ENCODE data around the gene PHEX. TPM values are rescaled to one million over a fixed set of nuclear protein-coding genes. Genes with fewer than 3 reads are reported as not detected.

Gene PHEX
- total RNA-seq, 6 experiments from 2014 or later: 0.05 to 0.10 (median 0.07) TPM

DNA sequence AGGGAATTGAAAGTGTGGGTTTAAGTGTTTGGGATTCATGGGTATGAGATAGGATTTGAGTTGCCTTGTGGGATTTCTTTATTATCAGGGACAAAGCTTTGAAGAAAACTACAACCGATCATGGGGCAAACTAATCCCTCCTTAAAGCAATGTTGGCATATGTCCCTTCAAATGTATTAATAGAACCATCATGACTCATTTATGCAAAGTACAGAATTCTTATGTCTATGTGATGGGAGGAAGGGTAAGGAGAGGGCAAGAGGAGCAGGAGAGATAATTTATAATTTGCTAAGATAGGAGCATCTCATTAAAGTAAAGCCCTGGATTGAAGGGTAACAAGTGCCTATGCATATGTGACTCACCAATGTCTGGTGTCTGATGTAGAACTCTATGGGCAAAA lies 94.2 kb downstream of the PHEX start:
- Mint-ChIP-seq H3K27me3 (ENCODE audit: insufficient read depth) (no peaks in the 10 kb centered on the region; the same call in 1 of the 2 replicates), H3K9me3 (no peaks in the 10 kb centered on the region), H3K27ac (no peak overlapping the region), H3K4me1 (ENCODE audit: low read depth) (peaks cover 13% of the 10 kb centered on the region), H3K36me3 (ENCODE audit: low read depth) (no peaks in the 10 kb centered on the region), H3K4me3 (no peak overlapping the region)
- TF ChIP-seq, protein P1, sequence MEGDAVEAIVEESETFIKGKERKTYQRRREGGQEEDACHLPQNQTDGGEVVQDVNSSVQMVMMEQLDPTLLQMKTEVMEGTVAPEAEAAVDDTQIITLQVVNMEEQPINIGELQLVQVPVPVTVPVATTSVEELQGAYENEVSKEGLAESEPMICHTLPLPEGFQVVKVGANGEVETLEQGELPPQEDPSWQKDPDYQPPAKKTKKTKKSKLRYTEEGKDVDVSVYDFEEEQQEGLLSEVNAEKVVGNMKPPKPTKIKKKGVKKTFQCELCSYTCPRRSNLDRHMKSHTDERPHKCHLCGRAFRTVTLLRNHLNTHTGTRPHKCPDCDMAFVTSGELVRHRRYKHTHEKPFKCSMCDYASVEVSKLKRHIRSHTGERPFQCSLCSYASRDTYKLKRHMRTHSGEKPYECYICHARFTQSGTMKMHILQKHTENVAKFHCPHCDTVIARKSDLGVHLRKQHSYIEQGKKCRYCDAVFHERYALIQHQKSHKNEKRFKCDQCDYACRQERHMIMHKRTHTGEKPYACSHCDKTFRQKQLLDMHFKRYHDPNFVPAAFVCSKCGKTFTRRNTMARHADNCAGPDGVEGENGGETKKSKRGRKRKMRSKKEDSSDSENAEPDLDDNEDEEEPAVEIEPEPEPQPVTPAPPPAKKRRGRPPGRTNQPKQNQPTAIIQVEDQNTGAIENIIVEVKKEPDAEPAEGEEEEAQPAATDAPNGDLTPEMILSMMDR (IDR thresholded peaks at IDR 0.05): no peak
- no peak for DNase-seq

DNA sequence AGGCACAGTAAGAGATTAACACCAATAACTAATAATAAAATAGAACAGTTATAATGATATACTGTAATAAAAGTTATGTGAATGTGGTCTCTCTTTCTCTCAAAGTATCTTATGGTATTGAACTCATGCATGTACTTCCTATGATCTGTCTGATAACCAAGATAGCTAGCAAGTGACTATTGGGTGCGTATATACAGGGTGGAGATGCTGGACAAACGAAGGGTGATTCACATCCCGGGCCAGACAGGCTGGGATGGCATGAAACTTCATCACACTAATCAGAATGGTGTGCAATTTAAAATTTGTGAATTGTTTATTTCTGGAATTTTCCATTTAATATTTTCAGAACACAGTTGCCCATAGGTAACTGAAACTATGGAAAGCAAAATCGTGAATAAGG lies 96.8 kb downstream of the PHEX start:
- H3K36me3 Mint-ChIP-seq (ENCODE audit: low read depth): no peaks in the 10 kb centered on the region
- TF ChIP-seq, protein P1 (IDR thresholded peaks at IDR 0.05): no peak
- no peak overlapping the region for H3K27ac Mint-ChIP-seq
- H3K9me3 Mint-ChIP-seq: no peaks in the 10 kb centered on the region
- no peaks in the 10 kb centered on the region; the same call in 1 of the 2 replicates for H3K27me3 Mint-ChIP-seq (ENCODE audit: insufficient read depth)
- DNase-seq: no peak
- no peak overlapping the region for H3K4me3 Mint-ChIP-seq
- H3K4me1 Mint-ChIP-seq (ENCODE audit: low read depth): peaks cover 13% of the 10 kb centered on the region

DNA sequence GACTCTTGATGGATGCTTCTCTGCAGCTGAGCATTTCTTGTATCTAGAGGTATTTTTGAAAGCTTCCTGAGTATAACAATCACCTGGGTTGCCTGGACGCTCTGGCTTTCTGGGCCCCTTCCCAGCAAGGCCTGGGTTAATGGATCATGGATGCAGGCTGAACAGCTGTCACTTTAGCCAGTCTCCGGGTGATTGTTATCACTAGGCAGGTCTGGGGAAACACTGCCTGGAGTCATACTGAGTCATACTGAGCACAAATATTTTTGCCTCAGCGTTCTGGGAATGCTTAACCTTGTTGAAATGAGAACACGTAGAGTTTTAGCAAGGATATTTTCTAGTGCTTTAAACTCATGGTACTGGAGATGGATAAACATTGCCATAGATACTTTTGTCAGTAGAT lies 102.6 kb downstream of the PHEX start:
- Mint-ChIP-seq H3K4me1 (ENCODE audit: low read depth) (peaks cover 27% of the 10 kb centered on the region), H3K27me3 (ENCODE audit: insufficient read depth) (peaks cover 2% of the 10 kb centered on the region), H3K36me3 (ENCODE audit: low read depth) (no peaks in the 10 kb centered on the region), H3K4me3 (peak overlapping the region; percentile 77), H3K9me3 (no peaks in the 10 kb centered on the region), H3K27ac (peak overlapping the region; percentile 90)
- TF ChIP-seq, protein P1 (IDR thresholded peaks at IDR 0.05): no peak
- peak; percentile 66 for DNase-seq

DNA sequence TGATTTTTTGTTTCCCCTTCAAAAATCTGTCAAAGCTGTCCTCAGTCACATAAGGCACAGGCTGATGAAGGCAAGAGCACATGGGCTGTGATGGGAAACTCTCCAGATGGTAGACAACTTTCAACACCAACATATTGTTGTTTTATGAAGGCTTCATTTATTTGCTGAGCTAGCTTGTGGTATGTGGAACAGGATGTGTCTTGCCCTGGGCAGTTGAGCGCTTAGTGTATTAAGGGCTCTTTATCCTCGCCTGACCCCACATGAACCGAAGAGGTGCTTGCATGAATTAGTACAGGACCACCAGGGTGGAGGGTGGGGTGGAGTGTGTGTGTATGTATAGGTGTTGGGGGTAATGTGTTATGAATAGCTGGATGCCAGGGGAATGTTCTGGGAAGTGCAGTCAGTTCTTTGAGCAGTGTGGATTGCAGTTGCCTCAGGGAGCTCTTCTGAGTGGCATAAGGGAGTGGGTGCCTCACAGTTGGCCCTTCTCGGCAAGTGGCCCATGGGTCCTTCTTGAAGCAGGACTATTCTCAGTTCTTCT lies 103.1 kb downstream of the PHEX start:
- TF ChIP-seq, protein P1 (IDR thresholded peaks at IDR 0.05): no peak
- H3K9me3 Mint-ChIP-seq: no peaks in the 10 kb centered on the region
- no peaks in the 10 kb centered on the region for H3K36me3 Mint-ChIP-seq (ENCODE audit: low read depth)
- peak overlapping the region; percentile 77 for H3K4me3 Mint-ChIP-seq
- peak overlapping the region; percentile 90 for H3K27ac Mint-ChIP-seq
- no peak for DNase-seq
- peaks cover 27% of the 10 kb centered on the region for H3K4me1 Mint-ChIP-seq (ENCODE audit: low read depth)
- H3K27me3 Mint-ChIP-seq (ENCODE audit: insufficient read depth): peaks cover 2% of the 10 kb centered on the region

DNA sequence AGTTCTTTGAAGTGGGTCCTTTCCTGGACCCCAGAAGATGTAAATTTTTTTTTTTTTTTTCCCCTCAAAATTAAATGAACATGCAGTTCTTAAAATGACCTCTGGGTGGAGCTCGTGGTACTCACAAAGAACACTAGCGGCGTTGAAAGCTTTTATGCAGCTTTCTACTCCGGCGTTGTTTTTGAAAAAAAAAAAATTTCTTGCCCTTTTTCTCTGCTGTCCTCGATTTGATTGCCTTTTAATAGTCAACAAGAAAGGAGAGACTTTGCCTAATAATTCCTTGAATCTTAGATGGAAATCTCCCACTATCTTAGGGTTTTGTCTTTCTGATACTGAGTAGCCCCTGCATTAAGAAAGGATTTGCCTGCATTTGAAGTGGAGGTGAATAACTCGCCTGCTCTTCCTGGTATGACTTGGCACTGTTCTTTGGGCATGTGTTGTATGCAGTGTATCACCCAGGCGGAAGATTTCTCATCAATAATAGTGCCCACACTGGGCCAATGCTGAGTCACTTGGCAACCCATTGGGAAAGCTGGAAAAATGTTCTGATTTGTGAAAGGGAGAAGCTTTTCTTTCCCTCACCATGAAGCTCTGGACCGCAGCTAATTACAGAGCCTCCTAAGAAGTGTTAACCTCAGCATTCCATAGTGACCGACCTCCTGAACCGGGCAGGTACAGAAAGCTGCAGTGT lies 104.0 kb downstream of the PHEX start:
- peak overlapping the region; percentile 90 for H3K27ac Mint-ChIP-seq
- peak overlapping the region; percentile 77 for H3K4me3 Mint-ChIP-seq
- H3K36me3 Mint-ChIP-seq (ENCODE audit: low read depth): no peaks in the 10 kb centered on the region
- H3K9me3 Mint-ChIP-seq: no peaks in the 10 kb centered on the region
- peak; percentile 39 for DNase-seq
- peaks cover 27% of the 10 kb centered on the region for H3K4me1 Mint-ChIP-seq (ENCODE audit: low read depth)
- TF ChIP-seq, protein P1 (IDR thresholded peaks at IDR 0.05): peak; percentile 85
- peaks cover 2% of the 10 kb centered on the region for H3K27me3 Mint-ChIP-seq (ENCODE audit: insufficient read depth)

Measured in HFFc6 (cell line).